Hematopoietic multipotent progenitor cell treated with erythropoietin and hydrocortisone succinate and interleukin-3 and kit ligand, for 8 days (in vitro differentiated cells): ENCODE results near the gene FGFR3.
A peak's percentile ranks its signal among the peaks of the same experiment; 100 is the strongest.

Source experiments
- DNase-seq: peaks from one replicate; pipeline ENCODE4 v3.0.0-alpha.2; 2015

Gene FGFR3

GRCh38 chr4:1846580-1846979 is 53.5 kb downstream of the FGFR3 start:
- no peak for DNase-seq

- no peak for DNase-seq
Observed at GRCh38 chr4:1850276-1850675, 57.2 kb downstream of the FGFR3 start.

GRCh38 chr4:1851160-1851559 is 58.1 kb downstream of the FGFR3 start:
- no peak for DNase-seq

GRCh38 chr4:1851575-1852410 is 58.7 kb downstream of the FGFR3 start:
- peak; percentile 50 for DNase-seq

GRCh38 chr4:1852904-1853623 is 60.0 kb downstream of the FGFR3 start:
- DNase-seq, result no peak

GRCh38 chr4:1854752-1855151 is 61.7 kb downstream of the FGFR3 start:
- no peak for DNase-seq

GRCh38 chr4:1855333-1856070 is 62.4 kb downstream of the FGFR3 start:
- no peak for DNase-seq

- peak; percentile 93 for DNase-seq
Observed at GRCh38 chr4:1856071-1856942, 63.2 kb downstream of the FGFR3 start, which contains the start of gene LETM1. Gene LETM1 (minus strand): TSS chr4:1856156. CDS start chr4:1855950, 206 bp downstream.

- DNase-seq, result no peak
Observed at GRCh38 chr4:1856943-1857699, 64.0 kb downstream of the FGFR3 start.

GRCh38 chr4:1857931-1858330 is 64.8 kb downstream of the FGFR3 start:
- no peak for DNase-seq
